22Rv1 (cell line): Measurements from ENCODE around the gene MAMLD1.

Experiments used
- ZFX ChIP-seq: fragments of 450-650 bp; IDR thresholded peaks from 2 replicates; pipeline ENCODE4 v1.6.1; 2017; ENCODE audit warnings: antibody characterized with exemption, borderline replicate concordance
- TF ChIP-seq, protein P1 (sequence below): fragments of 450-650 bp; IDR thresholded peaks from 2 replicates; pipeline ENCODE4 v1.5.1; 2017; ENCODE audit warnings: mild to moderate bottlenecking

DNA sequence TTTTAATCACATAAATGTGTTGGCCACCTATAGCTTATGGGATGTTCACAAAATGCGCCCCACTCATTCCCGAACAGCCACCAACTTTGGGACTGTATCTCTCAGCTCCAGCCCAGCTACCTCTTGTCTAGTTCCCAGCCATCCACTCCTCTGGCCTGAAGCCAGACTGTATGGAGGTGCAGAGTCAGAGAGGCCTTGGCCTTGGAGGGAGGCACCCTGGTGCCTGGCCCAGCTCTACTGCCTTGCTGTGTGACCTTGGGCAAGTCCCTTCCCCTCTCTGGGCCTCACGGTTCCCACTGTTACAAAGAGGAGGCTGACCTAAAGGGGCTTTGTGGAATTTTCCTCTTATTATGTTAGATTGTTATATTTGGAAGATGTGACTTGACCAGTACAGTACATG, 13.9 kb downstream of the MAMLD1 start:
- TF ChIP-seq, protein P1, sequence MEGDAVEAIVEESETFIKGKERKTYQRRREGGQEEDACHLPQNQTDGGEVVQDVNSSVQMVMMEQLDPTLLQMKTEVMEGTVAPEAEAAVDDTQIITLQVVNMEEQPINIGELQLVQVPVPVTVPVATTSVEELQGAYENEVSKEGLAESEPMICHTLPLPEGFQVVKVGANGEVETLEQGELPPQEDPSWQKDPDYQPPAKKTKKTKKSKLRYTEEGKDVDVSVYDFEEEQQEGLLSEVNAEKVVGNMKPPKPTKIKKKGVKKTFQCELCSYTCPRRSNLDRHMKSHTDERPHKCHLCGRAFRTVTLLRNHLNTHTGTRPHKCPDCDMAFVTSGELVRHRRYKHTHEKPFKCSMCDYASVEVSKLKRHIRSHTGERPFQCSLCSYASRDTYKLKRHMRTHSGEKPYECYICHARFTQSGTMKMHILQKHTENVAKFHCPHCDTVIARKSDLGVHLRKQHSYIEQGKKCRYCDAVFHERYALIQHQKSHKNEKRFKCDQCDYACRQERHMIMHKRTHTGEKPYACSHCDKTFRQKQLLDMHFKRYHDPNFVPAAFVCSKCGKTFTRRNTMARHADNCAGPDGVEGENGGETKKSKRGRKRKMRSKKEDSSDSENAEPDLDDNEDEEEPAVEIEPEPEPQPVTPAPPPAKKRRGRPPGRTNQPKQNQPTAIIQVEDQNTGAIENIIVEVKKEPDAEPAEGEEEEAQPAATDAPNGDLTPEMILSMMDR, result no peak
- no peak for TF ChIP-seq ZFX
